Occipital lobe (tissue), 2 donors: ENCODE measurements around the gene GRIP2. TPM values are rescaled to one million over a fixed set of nuclear protein-coding genes. Genes with fewer than 3 reads are reported as not detected.

Experiments used
- DNase-seq: peaks from one replicate; lab custom pipeline; 2025; lab: John Stamatoyannopoulos, UW
- total RNA-seq: library from RNA; depleted of rRNA; stranded (reverse); fragments of >200 nt; gene quantifications from one replicate; pipeline ENCODE4 v1.2.3, GENCODE V29; 2014

Gene GRIP2
- total RNA-seq, 1 donor from 2014 or later, result 9.7 TPM

GRCh38 chr3:14561051-14561960, 21.2 kb upstream of the GRIP2 start:
- no peak for DNase-seq

DNA sequence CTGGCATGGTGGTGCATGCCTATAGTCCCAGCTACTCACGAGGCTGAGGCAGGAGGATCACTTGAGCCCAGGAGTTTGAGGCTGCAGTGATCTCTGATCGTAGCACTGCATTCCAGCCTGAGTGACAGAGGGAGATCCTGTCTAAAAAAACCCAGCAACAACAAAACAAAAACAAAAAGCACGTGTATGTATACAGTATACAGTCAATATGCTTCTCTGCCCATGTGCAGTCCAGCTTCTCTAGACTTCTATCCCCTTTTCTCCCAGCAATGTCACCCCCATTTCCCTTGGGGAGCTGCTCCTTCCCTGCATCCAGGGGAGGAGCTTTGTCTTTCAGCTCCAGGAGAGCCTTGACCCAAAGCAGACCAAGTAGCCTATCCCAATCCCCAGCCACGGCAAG, 20.0 kb upstream of the GRIP2 start:
- DNase-seq, result no peak

GRCh38 chr3:14558029-14558428, 17.9 kb upstream of the GRIP2 start:
- no peak for DNase-seq

DNA sequence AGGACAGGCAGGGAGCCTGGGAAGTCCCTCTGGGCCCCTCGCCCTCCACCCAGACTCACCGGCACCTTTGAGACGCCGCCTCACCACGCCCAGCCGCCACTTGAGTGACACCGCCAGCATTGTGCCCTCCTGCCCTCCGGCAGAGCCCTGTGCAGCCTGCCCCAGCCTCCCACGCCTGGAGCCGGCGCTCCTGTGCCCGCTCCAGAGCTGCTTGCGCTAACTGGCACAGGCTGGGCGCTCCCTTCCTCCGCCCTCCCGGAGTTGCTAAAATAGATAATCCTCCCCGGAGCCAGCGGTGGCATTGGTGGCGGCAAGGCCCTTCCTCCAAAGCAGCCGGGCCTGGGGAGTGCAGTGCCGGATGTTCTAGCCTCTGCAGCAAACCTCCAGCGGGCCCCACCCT, 15.7 kb upstream of the GRIP2 start:
- DNase-seq, result no peak

DNA sequence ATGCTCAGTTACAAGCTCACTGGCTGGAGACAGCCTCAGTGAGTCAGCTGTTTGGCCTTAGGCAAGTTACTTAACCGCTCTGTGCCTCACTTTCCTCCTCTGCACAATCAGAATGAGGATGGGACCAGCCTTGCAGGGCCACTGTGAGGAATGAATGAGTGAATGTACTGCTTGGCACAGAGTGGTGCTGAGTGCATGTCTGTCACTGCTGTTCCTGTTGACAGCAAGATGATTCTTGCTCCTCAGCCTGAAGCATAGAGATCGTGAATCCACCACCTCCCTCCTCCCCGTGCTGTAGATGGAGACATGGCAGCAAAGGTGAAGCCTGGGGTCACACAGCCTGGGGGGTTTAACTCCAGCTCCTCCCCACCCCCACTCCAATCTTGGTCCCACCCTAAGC, 14.6 kb upstream of the GRIP2 start:
- no peak for DNase-seq

GRCh38 chr3:14553871-14554270, 13.7 kb upstream of the GRIP2 start:
- DNase-seq, result no peak

- no peak for DNase-seq
Measured at GRCh38 chr3:14552717-14553116, 12.6 kb upstream of the GRIP2 start.

- DNase-seq, result no peak
Measured at GRCh38 chr3:14552041-14552648, 12.0 kb upstream of the GRIP2 start.

DNA sequence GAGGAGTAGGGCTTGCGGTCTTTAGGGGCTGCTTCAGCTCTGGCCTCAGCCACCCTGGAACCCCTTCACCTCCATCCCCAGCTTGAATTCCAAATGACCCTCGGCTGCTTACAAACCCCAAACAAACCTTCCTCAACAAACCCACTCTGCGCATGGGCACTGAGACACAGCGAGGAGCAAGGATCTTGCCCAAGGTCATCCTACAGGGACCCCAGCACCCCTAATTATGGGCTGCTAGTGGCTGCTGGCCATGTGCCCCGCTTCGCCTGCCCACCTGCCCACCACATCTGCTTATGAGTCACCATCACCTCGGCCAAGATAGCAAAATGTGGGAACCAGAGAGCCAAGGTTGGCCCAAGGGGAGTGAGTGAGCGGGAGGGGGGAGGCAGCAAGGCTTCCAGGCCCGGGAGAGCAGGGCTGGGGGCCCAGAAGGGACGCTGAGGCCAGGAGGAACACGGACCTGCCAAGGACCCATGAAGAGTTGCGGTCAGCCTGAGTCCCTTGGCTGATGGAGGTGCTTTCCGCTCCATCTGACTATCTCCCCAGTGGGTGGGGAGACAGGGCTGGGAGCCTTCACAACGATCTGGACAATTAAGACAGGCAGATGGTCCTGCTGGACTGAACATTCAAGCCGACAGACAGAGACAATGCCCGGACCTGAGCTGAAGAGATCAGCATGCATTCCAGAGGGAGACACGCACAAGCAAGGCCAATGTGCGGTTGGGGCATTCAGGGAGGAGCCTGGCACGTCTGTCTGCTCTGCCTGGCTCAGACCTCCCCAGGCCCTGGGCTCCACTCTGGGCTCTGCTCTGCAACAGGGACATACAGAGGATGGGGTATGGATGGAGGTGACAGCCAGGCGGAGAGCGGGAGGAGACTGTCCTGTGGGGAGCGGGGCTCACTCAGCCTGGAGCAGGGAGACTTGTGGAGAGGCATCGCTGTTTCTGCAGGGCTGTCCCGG, 10.8 kb upstream of the GRIP2 start:
- no peak for DNase-seq

- DNase-seq, result no peak
Measured at GRCh38 chr3:14550181-14550580, 10.0 kb upstream of the GRIP2 start.

GRCh38 chr3:14549256-14549919, 9.2 kb upstream of the GRIP2 start:
- DNase-seq, result no peak

GRCh38 chr3:14548321-14548729, 8.2 kb upstream of the GRIP2 start:
- DNase-seq, result no peak

- DNase-seq, result no peak
Measured at GRCh38 chr3:14547693-14548092, 7.6 kb upstream of the GRIP2 start.

DNA sequence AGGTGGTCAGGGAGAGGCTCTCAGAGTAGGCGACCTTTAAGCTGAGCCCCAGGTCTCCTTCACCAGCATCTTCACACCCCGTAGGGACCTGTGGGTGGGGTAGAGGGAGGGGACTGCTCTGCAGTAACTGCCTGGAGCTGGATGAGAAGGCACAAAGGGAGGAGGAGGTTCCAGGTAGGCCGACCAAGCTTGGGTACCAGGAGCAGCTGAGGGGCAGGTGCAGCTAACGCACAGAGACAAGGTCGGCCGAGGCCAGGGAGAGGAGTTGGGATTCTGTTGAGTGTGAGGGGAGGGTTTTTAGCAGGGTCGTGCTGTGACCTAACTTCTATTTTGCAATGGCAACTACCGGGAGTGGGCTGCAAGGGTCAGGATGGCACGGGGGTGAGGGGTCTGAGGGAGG, 5.9 kb upstream of the GRIP2 start:
- no peak for DNase-seq

DNA sequence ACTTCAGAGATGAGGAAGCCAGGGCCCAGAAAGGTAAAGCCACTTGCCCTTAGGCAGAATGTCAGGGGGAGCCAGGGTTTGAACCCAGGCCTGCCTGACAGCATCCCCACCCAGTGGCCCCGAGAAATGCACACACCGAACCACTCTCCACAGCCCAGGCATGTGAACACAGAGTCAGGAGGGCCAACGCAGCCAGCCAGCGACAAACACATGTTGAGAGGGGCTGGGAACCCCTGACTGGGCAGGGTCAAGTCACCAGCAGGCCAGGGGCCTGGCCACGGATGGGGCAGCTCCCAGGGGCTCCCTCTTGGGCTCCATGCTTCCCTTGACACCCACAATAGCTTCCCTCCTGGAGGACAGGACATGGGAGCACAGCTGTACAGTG, 5.1 kb upstream of the GRIP2 start:
- no peak for DNase-seq

DNA sequence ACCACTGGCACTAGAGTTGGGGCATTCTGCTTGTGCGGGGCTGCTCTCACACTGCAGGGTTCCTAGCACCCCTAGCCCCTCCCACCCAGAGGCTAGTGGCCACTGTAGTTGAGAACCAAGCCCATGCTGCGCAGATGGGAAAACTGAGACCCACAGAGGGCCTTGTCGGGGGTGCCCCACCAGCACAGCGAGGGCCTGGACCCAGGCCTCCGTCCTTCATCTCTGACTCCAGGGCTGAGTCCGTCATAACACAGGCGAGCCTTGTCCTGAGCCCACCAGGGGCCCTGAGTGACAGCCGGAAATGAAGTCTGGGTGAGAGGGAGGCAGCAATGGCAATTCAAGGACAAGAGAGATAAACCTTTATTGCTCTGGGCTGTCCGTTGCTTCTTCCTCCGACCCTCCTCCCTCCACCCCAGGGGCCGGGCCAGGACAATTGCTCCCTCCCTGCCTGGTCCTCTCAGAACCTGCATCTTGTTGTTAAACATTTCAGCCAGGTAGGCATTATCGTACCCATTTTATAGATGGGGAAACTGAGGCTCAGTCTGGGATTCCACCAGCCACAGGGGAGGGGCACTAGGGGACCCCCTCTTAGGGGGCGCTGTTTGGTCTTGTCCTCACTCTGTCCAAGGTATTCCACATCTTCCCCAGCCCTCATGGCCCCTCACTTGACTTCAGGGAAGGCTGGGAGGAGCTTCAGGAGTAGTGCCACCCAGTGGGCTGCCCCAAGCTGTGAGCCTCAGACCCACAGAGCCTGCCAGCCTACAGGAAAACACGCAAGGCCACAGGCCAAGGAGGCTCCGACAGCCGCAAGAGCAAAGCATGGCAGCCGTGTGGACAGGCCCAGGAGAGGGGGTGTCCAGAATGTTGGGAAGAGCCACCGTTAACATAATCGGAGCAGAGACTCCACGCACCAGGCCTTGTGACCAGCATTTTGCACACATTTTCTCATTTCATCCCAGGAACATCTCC, 4.4 kb upstream of the GRIP2 start:
- no peak for DNase-seq

- no peak for DNase-seq
Measured at GRCh38 chr3:14543446-14543845, 3.3 kb upstream of the GRIP2 start.

DNA sequence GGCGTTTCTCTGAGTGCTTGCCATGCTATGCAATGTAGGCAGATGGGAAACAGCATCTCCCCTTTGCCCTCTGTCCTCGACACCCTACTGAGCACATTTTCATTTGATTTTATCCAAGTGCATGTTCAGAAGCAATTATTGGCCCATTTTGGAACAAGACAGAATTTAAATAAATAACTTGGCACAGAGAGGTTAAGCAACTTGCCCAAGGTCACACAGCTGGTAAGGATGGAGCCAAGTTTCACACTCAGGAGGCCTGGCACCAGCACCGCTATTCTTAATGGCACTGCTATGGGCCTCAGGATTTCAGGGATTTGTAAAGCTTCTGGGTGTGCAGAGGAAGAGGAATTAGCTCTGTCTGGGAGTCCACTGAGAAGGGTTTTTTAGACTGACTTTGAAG, 2.5 kb upstream of the GRIP2 start:
- DNase-seq, result no peak

- DNase-seq, result no peak
Measured at GRCh38 chr3:14541646-14542045, 1.5 kb upstream of the GRIP2 start.

GRCh38 chr3:14540821-14541385, 761 bp upstream of the GRIP2 start:
- no peak for DNase-seq
